Panc1 (cell line): ENCODE data around the gene CHAF1B. TPM values are rescaled to one million over a fixed set of nuclear protein-coding genes. Genes with fewer than 3 reads are reported as not detected.

Experiments
- ATAC-seq: fragments of 200-7000 bp; cut with Tn5 transposase; 2 replicates; pipeline ENCODE4 v1.9.1; 2020; ENCODE audit warnings: mild to moderate bottlenecking, moderate library complexity
- BruUV-seq: library from RNA; stranded (reverse); fragments of 400-500 nt; replicated peaks from 2 replicates; lab custom pipeline; 2021; lab: Mats Ljungman, UMichigan
- CTCF ChIA-PET: fragments of 300-600 bp; sonication (Branson Sonifier 250); formaldehyde crosslinking; loops from one replicate; lab custom pipeline; 2022; ENCODE audit warnings: antibody characterized with exemption; lab: Charles Lee
- POLR2A ChIA-PET: fragments of 300-600 bp; sonication (Branson Sonifier 250); formaldehyde crosslinking; loops from one replicate; lab custom pipeline; 2022; ENCODE audit warnings: antibody characterized with exemption; lab: Charles Lee
- DNase-seq: peaks from one replicate; pipeline ENCODE4 v3.0.0-alpha.2; 2010; ENCODE audit warnings: low read depth, low spot score
- H3K27ac ChIP-seq: 2 replicates; pipeline ENCODE4 v1.5.1; 2011; ENCODE audit warnings: mild to moderate bottlenecking, low read length, inconsistent platforms
- H3K27me3 ChIP-seq: fragments of 200-500 bp; sonication (Bioruptor generic); 2 replicates; pipeline ENCODE4 v1.6.0; 2014; ENCODE audit warnings: low read length, inconsistent platforms; ENCODE audit not compliant: control insufficient read depth, insufficient read depth
- H3K36me3 ChIP-seq: fragments of 200-500 bp; sonication (Bioruptor generic); 2 replicates; pipeline ENCODE4 v1.5.1; 2014; ENCODE audit warnings: inconsistent platforms, mild to moderate bottlenecking, low read length, moderate library complexity; ENCODE audit not compliant: control insufficient read depth, insufficient read depth
- H3K4me1 ChIP-seq: 2 replicates; pipeline ENCODE4 v1.5.1; 2011; ENCODE audit warnings: inconsistent platforms, mild to moderate bottlenecking, low read length, moderate library complexity; ENCODE audit not compliant: control insufficient read depth, insufficient read depth
- H3K4me3 ChIP-seq, 2 experiments: 2 replicates each; pipeline ENCODE4 v1.5.1; 2011 to 2012; ENCODE audit warnings: low read depth in 2 of 2, low read length in 2 of 2, mild to moderate bottlenecking in 2 of 2, inconsistent platforms in 1 of 2, moderate library complexity in 1 of 2
- H3K9me3 ChIP-seq: fragments of 200-500 bp; sonication (Bioruptor generic); 2 replicates; pipeline ENCODE4 v1.5.1; 2014; ENCODE audit warnings: low read depth, mild to moderate bottlenecking, inconsistent platforms, low read length, moderate library complexity; ENCODE audit not compliant: control insufficient read depth, insufficient read depth
- POLR2AphosphoS5 ChIP-seq: IDR thresholded peaks from 2 replicates; pipeline ENCODE4 v1.6.1; 2012; ENCODE audit warnings: mild to moderate bottlenecking, low read depth, low read length, moderate library complexity
- SIN3A ChIP-seq: IDR thresholded peaks from 2 replicates; pipeline ENCODE4 v1.6.1; 2012; ENCODE audit warnings: low read depth, mild to moderate bottlenecking, low read length, moderate library complexity, borderline replicate concordance; ENCODE audit not compliant: insufficient read depth
- TCF7L2 ChIP-seq: IDR thresholded peaks from 2 replicates; pipeline ENCODE4 v1.6.1; 2011; ENCODE audit warnings: mild to moderate bottlenecking, low read depth, low read length, inconsistent platforms
- in situ Hi-C: cut with HindIII; loops from 2 replicates; pipeline ENCODE4 v1.10.0; 2016; ENCODE audit warnings: low sequenced_read_pairs, low pct_unique_long_range_greater_than_20kb
- intact Hi-C: fragments of 100-400 bp; cut with micrococcal nuclease; formaldehyde crosslinking; loops from one replicate; pipeline ENCODE4 v1.10.0; 2022; ENCODE audit not compliant: unreplicated experiment
- total RNA-seq: library from RNA; stranded (reverse); gene quantifications from one replicate; pipeline ENCODE4 v1.2.1, GENCODE V29; 2021; ENCODE audit not compliant: unreplicated experiment
- TF ChIP-seq, protein P1 (sequence below): fragments of 450-650 bp; IDR thresholded peaks from 2 replicates; pipeline ENCODE4 v1.5.1; 2017; ENCODE audit warnings: mild to moderate bottlenecking
- TF ChIP-seq, protein P2 (sequence below), 2 experiments: IDR thresholded peaks; 2 replicates each; pipeline ENCODE4 v1.6.1; 2011 to 2012; ENCODE audit warnings: low read depth in 2 of 2, control low read depth in 1 of 2, low read length in 1 of 2, mild to moderate bottlenecking in 1 of 2, moderate library complexity in 1 of 2; ENCODE audit not compliant: insufficient read depth in 1 of 2

Gene CHAF1B
- total RNA-seq, 1 experiment from 2014 or later: 18.4 TPM

DNA sequence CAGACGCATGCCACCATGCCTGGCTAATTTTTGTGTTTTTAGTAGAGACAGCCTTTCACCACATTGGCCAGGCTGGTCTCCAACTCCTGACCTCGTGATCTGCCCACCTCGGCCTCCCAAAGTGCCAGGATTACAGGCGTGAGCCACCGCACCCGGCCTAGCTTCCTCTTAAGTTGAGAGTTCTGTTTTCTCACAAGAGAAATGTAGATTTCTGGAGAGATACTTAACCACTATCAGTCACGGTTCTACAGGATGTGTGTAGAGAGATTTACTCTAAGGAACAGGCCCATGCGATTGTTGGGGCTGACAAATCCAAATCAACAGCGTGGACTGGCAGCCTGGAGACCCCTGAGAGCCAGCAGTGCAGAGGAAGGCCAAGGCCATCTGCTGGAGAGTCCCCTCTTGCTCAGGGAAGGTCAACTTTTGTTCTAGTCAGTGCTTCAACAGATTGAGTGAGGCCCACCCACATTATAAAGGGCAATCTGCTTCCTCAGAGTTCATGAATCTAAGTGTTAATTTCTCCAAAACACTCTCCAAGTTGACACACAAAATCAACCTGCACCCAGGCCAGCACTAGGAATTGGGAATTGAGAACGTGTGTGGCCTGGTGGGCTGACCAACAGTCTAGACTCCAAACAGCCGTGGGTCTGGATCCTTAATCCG lies 38.7 kb downstream of the CHAF1B start:
- Histone ChIP-seq H3K27ac (no peak overlapping the region), H3K9me3 (no peaks in the 10 kb centered on the region), H3K4me1 (peaks cover 4% of the 10 kb centered on the region), H3K27me3 (no peaks in the 10 kb centered on the region), H3K36me3 (no peaks in the 10 kb centered on the region), H3K4me3 (no peak overlapping the region)
- DNase-seq (no peak), ATAC-seq (no peak)
- intact Hi-C loops: loop anchor here (10.0 kb wide), 2 partner anchors 81 to 161 kb away; no protein-coding TSS in a partner anchor
- in situ Hi-C loops: no loop called here
- no TSS peak for BruUV-seq
- TF ChIP-seq TCF7L2 (no peak), SIN3A (no peak), POLR2AphosphoS5 (no peak)
- TF ChIP-seq, protein P1, sequence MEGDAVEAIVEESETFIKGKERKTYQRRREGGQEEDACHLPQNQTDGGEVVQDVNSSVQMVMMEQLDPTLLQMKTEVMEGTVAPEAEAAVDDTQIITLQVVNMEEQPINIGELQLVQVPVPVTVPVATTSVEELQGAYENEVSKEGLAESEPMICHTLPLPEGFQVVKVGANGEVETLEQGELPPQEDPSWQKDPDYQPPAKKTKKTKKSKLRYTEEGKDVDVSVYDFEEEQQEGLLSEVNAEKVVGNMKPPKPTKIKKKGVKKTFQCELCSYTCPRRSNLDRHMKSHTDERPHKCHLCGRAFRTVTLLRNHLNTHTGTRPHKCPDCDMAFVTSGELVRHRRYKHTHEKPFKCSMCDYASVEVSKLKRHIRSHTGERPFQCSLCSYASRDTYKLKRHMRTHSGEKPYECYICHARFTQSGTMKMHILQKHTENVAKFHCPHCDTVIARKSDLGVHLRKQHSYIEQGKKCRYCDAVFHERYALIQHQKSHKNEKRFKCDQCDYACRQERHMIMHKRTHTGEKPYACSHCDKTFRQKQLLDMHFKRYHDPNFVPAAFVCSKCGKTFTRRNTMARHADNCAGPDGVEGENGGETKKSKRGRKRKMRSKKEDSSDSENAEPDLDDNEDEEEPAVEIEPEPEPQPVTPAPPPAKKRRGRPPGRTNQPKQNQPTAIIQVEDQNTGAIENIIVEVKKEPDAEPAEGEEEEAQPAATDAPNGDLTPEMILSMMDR: no peak
- TF ChIP-seq, protein P2, sequence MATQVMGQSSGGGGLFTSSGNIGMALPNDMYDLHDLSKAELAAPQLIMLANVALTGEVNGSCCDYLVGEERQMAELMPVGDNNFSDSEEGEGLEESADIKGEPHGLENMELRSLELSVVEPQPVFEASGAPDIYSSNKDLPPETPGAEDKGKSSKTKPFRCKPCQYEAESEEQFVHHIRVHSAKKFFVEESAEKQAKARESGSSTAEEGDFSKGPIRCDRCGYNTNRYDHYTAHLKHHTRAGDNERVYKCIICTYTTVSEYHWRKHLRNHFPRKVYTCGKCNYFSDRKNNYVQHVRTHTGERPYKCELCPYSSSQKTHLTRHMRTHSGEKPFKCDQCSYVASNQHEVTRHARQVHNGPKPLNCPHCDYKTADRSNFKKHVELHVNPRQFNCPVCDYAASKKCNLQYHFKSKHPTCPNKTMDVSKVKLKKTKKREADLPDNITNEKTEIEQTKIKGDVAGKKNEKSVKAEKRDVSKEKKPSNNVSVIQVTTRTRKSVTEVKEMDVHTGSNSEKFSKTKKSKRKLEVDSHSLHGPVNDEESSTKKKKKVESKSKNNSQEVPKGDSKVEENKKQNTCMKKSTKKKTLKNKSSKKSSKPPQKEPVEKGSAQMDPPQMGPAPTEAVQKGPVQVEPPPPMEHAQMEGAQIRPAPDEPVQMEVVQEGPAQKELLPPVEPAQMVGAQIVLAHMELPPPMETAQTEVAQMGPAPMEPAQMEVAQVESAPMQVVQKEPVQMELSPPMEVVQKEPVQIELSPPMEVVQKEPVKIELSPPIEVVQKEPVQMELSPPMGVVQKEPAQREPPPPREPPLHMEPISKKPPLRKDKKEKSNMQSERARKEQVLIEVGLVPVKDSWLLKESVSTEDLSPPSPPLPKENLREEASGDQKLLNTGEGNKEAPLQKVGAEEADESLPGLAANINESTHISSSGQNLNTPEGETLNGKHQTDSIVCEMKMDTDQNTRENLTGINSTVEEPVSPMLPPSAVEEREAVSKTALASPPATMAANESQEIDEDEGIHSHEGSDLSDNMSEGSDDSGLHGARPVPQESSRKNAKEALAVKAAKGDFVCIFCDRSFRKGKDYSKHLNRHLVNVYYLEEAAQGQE (IDR thresholded peaks at IDR 0.05; ENCODE audit: insufficient read depth in 1 of 2, low read depth in 2 of 2, low read length in 1 of 2): no peak
- ChIA-PET CTCF (no interaction called here), POLR2A (no interaction called here)

DNA sequence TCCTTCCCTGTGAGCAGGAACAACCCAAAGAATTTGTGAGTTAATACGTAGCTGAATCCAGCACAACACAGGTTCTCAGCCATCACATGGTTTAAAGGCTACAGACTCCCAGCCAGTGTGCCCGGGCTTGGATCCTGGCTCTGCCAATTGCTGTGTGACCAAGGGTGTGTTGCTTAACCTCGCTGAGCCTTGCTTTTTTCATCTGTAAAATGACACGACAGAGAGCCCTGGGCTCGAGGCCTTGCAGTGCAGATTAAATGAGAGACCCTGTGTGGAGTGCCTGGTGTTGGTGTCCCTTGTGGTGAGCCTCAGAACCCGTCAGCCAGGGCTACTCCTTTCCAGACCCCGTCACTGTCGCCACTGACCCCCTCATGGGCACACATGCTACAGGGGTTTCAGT lies 39.4 kb downstream of the CHAF1B start:
- DNase-seq (no peak), ATAC-seq (no peak)
- TF ChIP-seq SIN3A (no peak), TCF7L2 (no peak), POLR2AphosphoS5 (no peak)
- TF ChIP-seq, protein P2 (IDR thresholded peaks at IDR 0.05; ENCODE audit: insufficient read depth in 1 of 2, low read depth in 2 of 2, low read length in 1 of 2): no peak
- TF ChIP-seq, protein P1: no peak
- H3K27me3 ChIP-seq: no peaks in the 10 kb centered on the region
- no peaks in the 10 kb centered on the region for H3K9me3 ChIP-seq
- POLR2A ChIA-PET: no interaction called here
- no TSS peak for BruUV-seq
- no peaks in the 10 kb centered on the region for H3K36me3 ChIP-seq
- no peak overlapping the region for H3K27ac ChIP-seq
- in situ Hi-C loops (no loop called here), intact Hi-C loops (loop anchor here (10.0 kb wide), 2 partner anchors 80 to 160 kb away; no protein-coding TSS in a partner anchor)
- peaks cover 10% of the 10 kb centered on the region for H3K4me1 ChIP-seq
- H3K4me3 ChIP-seq: no peak overlapping the region
- CTCF ChIA-PET: no interaction called here
